GM10248 (cell line): ENCODE data around the gene GLIS1.
A peak's percentile ranks its signal among the peaks of the same experiment; 100 is the strongest.
"Not testable (repeated sequence)": the region's sequence is repeated elsewhere in the genome, so short reads cannot be mapped to it uniquely, and the experiment has no call there.

Source experiments
- CTCF ChIA-PET: fragments of 300-600 bp; sonication (Branson Sonifier 250); formaldehyde crosslinking; extraction: SDS; loops from one replicate; lab custom pipeline; 2021; ENCODE audit warnings: antibody characterized with exemption; lab: Yijun Ruan, JAX
- POLR2A ChIA-PET: fragments of 350-650 bp; sonication (Branson Sonifier 250); formaldehyde crosslinking; extraction: SDS; loops from one replicate; lab custom pipeline; 2020; ENCODE audit warnings: antibody characterized with exemption; lab: Yijun Ruan, JAX
- DNase-seq: peaks from one replicate; pipeline ENCODE4 v3.0.0; 2012; ENCODE audit errors: extremely low spot score
- CTCF ChIP-seq: IDR thresholded peaks from 2 replicates; pipeline ENCODE4 v1.5.1; 2012; ENCODE audit warnings: mild to moderate bottlenecking, low read depth; ENCODE audit errors: extremely low read depth, missing control alignments, control extremely low read depth

The GLIS1 gene

GRCh38 chr1:53763461-53763860 is 24.5 kb upstream of the GLIS1 start:
- TF ChIP-seq CTCF = no peak

GRCh38 chr1:53760497-53760896 is 21.5 kb upstream of the GLIS1 start:
- CTCF ChIA-PET = interaction anchor here (4.1 kb wide), 1 partner anchor 14 kb away, joined by 15 read pairs; no protein-coding TSS in a partner anchor
- DNase-seq, POLR2A ChIA-PET: not testable (repeated sequence)

More at GRCh38 chr1:53763461-53763860, 24.5 kb upstream of the GLIS1 start:
- DNase-seq = no peak
- CTCF ChIA-PET = interaction anchor here (1.3 to 6.3 kb wide), 4 partner anchors 9 to 97 kb away, joined by 3 to 38 read pairs (median 12); no protein-coding TSS in a partner anchor
- POLR2A ChIA-PET = no interaction called here

- CTCF ChIA-PET = interaction anchor here (0.8 to 4.1 kb wide), 4 partner anchors 9 to 271 kb away, joined by 4 to 38 read pairs (median 4); no protein-coding TSS in a partner anchor
- no peak for TF ChIP-seq CTCF
- DNase-seq = no peak
- POLR2A ChIA-PET = no interaction called here
Measured at GRCh38 chr1:53755874-53756273, 16.9 kb upstream of the GLIS1 start.

- ChIA-PET CTCF (interaction anchor here (0.6 to 4.1 kb wide), 11 partner anchors 10 to 474 kb away, joined by 3 to 38 read pairs (median 3); no protein-coding TSS in a partner anchor), POLR2A (no interaction called here)
- TF ChIP-seq CTCF = peak; percentile 70
- DNase-seq = peak; percentile 58
Measured at GRCh38 chr1:53754484-53755312, 15.7 kb upstream of the GLIS1 start.

GRCh38 chr1:53752281-53752680 is 13.3 kb upstream of the GLIS1 start:
- ChIA-PET CTCF (interaction anchor here (1.0 to 4.1 kb wide), 3 partner anchors 10 to 37 kb away, joined by 3 to 38 read pairs (median 3); no protein-coding TSS in a partner anchor), POLR2A (no interaction called here)
- no peak for DNase-seq
- TF ChIP-seq CTCF = no peak

- no peak for DNase-seq
- TF ChIP-seq CTCF = no peak
- ChIA-PET CTCF (no interaction called here), POLR2A (no interaction called here)
Measured at GRCh38 chr1:53747841-53748240, 8.9 kb upstream of the GLIS1 start.
